NCI-H69 (cell line): ENCODE measurements around the gene CTAGE9.

Experiments
- DNase-seq: peaks from one replicate; lab custom pipeline; 2025; lab: John Stamatoyannopoulos, UW

CTAGE9 gene

DNA sequence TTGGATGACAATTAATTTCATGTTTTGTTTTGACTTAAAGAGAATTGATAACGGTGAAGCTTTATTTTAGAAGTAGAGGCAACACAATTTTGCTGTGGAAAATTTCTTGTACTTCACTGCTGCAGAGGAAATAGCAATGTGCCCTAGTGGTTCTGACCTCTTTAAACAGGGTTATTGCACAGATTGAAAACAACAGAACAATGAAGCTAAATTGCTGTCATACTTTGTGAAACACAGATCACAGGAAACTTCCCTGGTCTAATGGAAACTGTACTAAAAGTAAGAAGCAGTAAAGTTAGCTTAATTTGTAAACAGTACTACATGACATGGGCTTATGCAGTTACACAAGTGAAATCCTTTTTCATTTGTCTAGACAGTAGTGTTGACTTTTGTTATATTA lies 40.9 kb downstream of the CTAGE9 start:
- no peak for DNase-seq

DNA sequence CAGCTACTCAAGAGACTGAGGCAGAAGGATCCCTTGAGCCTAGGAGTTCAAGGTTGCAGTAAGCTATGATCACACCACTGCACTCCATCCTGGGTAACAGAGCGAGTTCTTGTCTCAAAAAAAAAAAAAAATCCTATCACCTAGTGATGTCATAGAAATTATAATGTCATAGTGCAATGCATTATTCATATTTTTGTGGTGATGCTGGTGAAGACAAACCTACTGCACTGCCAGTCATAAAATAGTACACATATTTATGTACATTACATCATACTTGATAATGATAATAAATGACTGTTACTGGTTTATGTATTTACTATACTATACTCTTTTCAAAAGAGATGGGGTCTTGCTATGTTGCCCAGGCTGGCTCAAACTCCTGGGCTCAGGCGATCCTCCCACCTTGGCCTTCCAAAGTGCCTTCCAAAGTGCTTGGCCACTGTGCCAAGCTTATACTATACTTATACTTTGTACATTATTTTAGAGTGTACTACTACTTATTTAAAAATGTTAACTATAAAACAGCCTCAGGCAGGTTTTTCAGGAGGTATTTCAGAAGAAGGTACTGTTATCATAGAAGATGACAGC lies 47.1 kb downstream of the CTAGE9 start:
- no peak for DNase-seq

DNA sequence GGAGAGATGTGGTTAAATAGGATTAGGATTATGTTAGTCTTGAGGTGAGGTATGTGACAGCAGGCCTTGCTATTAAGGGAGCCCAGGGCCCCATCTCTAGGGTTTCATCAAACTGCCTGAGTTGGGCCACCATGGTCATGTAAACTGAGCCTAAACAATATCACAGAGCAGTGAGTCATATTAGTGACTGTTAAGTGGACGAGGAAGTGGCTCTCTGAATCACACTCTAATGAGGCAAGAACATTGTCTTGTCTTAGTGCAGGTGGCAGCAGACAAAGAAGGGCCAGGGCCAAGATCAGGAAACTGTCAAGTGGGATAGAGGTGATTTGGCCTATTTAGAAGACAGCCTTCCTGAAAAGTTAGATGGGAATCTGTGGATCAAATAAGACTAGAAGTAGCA lies 50.6 kb downstream of the CTAGE9 start:
- DNase-seq = peak; percentile 9
